ENCODE results near the gene WWOX.

Gene WWOX

DNA sequence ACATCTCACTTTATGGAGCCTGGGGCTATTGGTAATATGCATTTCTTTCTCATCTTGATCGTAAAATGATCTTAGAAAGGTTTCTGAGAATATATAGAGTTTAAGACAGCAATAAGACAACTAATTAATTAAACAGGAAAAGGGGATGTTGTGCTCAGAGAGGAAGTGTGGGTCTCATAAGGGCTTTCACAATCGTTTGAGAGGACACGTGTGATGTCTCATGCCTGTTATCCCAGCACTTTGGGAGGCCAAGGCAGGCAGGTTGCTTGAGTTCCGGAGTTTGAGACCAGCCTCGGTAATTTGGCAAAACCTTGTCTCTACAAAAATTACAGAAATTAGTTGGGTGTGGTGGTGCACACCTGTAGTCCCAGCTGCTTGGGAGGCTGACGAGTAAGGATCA is 295.6 kb downstream of the WWOX start:
- no peak for DNase-seq (ENCODE audit: low read depth, low spot score)

DNA sequence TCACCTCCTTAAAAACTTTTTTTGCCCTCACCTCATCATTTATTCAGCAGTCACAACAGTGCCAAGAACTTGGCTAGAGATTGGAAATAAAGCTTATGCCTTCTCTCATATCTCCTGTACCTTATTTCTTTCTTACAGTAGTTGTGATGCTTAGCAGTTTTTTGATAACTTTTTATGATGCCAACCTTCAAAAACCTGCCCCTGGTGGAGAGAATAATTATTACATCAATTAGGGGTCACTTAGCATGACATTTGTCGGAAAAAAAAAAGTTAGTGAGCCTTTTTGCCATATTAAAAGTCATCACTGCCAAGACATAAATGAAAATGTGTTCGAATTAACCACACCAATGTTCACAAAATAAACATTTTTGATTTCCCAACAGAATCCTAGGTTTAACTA is 296.6 kb downstream of the WWOX start:
- no peak for DNase-seq (ENCODE audit: low read depth, low spot score)

GRCh38 chr16:78396673-78397072 is 297.2 kb downstream of the WWOX start:
- no peak for DNase-seq (ENCODE audit: low read depth, low spot score)

DNA sequence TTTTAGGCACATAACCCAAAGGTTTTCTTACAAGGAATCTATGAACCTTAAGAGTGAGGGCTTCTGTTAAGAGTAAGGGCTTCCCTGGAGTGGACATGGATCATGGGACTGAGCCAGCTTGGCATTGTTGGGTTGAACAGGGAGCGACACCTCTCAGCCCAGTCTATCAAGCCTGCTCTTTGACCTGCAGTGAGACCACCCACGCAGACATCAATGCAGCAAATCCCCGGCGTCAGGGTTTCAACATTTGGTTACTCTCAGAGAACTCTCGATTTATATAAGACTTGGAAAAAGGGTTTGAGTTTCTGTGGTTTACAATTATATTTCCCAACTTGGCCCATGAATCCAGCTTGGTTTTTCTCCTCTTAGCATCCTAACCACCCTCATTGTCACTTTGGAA is 299.9 kb downstream of the WWOX start:
- DNase-seq (ENCODE audit: low read depth, low spot score), result no peak

DNA sequence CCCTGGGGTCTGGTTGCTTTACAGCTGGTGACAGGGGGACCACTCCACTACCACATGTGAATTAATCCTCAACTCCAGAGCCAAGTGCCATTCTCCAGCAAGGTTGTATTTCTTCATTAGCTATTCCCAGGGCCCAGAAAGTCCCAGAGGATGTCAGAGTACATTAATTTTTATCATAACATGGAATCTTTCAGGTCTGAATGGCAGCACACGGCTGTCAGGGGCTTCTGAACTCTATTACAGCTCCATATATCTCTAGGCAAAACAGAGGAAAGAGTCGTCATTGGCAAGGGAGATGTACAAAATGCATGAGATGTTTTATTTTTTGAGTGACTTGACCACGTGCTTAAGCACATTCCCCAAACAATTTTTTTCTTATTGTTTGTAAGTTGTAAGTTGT is 303.4 kb downstream of the WWOX start:
- no peak for DNase-seq (ENCODE audit: low read depth, low spot score)

DNA sequence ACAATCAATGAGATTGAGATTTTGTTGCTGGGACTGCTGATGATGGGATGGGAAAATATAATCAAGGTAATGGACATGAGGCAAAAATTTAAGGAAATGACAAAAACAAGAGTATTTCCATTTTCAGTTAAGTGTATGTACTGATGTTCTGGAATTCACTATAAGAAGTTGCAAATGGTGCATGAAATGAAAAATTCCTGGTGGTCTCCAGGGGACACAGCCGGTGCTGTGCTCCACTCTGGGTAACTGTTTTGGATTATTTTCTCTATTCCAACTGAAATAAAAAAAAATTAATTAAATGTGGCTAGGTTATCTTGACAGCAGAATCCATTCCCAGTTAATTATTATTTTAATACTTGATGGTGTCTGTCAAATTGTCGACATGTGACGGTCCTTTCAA is 305.6 kb downstream of the WWOX start:
- no peak for DNase-seq (ENCODE audit: low read depth, low spot score)

GRCh38 chr16:78405833-78406232 is 306.4 kb downstream of the WWOX start:
- DNase-seq (ENCODE audit: low read depth, low spot score), result no peak

DNA sequence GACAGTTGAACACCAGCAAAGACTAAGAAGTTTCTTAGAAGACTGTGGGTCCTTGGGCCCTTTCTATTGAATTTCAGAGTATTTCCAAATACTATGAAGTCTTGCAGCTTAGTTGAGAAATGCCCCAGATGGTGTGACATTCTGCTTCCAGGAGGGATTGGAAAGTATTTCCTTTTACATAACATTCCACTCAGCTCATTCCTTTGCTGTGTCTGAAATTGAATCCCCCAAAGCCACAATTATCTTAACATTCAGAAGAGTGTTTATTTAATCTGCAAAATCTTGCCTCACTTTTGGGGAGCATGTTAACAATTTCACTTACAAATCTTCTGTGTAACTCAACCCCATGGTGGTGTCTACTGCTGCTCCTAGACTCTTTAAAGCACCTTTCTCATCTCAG is 307.7 kb downstream of the WWOX start:
- no peak for DNase-seq (ENCODE audit: low read depth, low spot score)

GRCh38 chr16:78413651-78414050 is 314.2 kb downstream of the WWOX start:
- DNase-seq (ENCODE audit: low read depth, low spot score), result no peak

DNA sequence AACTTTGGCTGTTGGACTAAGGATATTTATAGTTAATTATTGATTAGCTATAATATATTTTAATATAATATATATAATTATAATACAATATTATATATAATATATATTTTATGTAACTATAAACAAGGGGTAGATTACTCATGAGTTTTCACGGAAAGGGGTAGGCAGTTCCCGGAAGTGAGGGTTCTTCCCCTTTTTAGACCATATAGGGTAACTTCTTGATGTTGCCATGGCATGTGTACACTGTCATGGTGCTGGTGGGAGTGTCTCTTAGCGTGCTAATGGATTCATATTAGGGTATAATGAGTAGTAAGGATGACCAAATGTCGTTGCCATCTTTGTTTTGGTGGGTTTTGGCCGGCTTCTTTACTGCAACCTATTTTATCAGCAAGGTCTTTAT is 315.6 kb downstream of the WWOX start:
- no peak for DNase-seq (ENCODE audit: low read depth, low spot score)

- DNase-seq (ENCODE audit: low read depth, low spot score), result no peak
Observed at GRCh38 chr16:78415669-78416068, 316.2 kb downstream of the WWOX start.

GRCh38 chr16:78416400-78416799 is 316.9 kb downstream of the WWOX start:
- no peak for DNase-seq (ENCODE audit: low read depth, low spot score)

GRCh38 chr16:78421181-78421708 is 321.8 kb downstream of the WWOX start:
- no peak for DNase-seq (ENCODE audit: low read depth, low spot score)

DNA sequence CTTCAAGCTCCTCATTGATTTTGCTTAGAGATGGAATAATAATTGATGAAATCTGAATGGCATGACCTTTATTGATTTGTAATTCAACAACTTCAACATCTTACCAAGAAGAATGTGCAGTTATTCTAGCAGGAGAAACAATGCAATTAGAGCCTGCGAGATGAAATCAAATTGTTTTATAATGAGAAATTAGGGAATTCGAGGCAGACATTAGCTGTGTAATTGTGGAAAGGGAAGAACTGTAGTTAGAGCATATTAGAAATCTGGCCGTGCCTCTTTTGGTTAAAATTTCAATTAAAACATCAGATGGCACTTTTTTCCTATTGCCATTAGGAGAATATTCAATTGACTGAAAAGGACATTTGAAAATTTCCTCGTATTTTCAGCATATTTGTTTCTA is 325.8 kb downstream of the WWOX start:
- DNase-seq (ENCODE audit: low read depth, low spot score), result no peak

GRCh38 chr16:78425891-78426510 is 326.5 kb downstream of the WWOX start:
- no peak for DNase-seq (ENCODE audit: low read depth, low spot score)

GRCh38 chr16:78428193-78428592 is 328.7 kb downstream of the WWOX start:
- no peak for DNase-seq (ENCODE audit: low read depth, low spot score)

DNA sequence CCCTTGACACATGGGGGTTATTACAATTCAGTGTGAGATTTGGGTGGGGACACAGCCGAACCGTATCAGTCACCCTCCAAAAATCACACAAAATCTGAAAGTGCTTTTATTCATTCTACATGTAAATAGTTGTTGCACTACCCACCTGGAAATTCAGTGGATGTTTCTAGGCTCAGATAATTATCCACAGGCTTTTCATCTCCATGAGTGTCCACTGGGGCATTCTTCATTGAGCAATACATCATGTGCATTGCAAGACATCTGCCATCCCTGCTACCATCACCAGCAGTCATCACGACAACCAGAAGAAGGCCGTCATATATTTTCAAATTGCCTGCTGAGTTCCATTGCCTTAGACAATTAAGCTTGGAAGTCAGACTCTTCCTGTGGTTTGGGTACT is 330.8 kb downstream of the WWOX start:
- no peak for DNase-seq (ENCODE audit: low read depth, low spot score)

- DNase-seq (ENCODE audit: low read depth, low spot score), result no peak
Observed at GRCh38 chr16:78431004-78431670, 331.7 kb downstream of the WWOX start.

DNA sequence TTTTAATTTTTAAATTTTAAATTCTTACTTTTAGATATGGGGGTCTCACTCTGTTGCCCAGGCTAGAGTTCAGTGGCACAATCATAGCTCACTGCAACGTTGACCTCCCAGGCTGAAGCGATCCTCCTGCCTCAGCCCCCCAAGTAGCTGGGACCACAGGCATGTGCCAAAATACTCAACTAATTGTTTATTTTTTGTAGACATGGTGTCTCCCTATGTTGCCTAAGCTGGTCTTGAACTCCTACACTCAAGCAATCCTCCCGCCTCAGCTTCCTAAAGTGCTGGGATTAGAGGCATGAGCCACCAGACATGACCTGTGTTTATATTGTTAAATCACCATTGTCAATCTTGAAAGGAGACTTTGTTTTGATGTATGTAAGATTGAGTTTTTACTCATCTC is 332.2 kb downstream of the WWOX start:
- no peak for DNase-seq (ENCODE audit: low read depth, low spot score)

GRCh38 chr16:78432451-78432850 is 333.0 kb downstream of the WWOX start:
- DNase-seq (ENCODE audit: low read depth, low spot score), result no peak

DNA sequence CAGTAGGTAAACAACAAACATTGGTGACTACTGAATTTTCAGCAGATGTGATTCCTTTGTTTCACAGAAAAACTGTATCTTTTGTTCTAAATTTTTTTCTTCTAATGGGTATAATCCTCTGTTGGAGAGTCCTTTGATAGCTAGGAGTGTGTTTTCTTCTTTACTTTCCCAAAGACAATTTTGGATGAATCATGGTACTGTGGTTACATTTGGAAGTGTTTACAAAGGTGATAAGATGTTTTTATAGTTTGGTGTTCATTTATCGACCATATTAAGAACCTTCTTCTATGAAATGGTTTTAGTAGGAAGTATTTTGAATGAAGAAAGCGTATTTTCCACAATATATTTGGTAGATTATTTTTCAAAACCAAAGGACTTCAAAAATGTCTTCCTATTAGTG is 333.7 kb downstream of the WWOX start:
- no peak for DNase-seq (ENCODE audit: low read depth, low spot score)

DNA sequence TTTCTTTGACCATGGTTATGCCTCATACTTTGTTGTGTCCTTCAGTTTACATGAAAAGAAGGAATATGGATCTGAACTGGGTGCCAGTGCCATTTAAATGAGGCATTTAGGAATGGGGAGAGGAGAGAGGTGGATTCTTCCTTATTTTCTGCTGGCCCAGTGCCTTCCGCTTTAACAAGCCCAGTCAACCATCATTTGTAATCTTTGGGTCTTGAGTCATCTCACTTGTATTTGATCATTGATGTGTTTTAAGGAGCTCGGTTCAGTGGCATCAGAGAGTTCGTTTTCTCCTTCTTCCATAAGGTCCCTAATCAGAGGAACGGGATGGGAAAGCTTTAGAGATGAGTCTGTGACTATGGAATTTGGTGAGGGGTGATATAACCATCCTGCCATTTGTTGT is 334.9 kb downstream of the WWOX start:
- DNase-seq (ENCODE audit: low read depth, low spot score), result no peak

DNA sequence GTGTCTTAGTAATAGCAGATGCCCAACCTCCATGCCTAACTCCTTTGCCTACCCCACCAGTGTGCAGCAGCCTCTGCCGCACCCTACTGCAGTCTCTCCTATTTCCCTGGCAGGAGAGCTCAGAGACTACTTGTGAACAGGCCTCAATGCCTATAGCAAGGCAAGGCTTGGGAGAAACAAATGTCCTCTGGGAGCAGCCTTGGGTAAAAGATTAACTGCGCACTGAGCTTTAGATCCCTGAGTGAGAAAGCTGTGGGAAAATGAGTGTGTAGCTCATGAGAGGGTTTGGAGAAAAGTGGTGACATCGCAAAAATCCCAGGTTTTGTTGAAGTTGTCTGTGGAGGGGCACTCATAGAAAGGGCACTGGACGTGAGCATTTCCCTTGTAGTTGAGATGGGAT is 335.8 kb downstream of the WWOX start:
- no peak for DNase-seq (ENCODE audit: low read depth, low spot score)

GRCh38 chr16:78436023-78436422 is 336.6 kb downstream of the WWOX start:
- DNase-seq (ENCODE audit: low read depth, low spot score), result no peak
